Calu3 (cell line): ENCODE results near the gene IVNS1ABP. TPM values are rescaled to one million over a fixed set of nuclear protein-coding genes. Genes with fewer than 3 reads are reported as not detected.
"Not testable (repeated sequence)": the region's sequence is repeated elsewhere in the genome, so short reads cannot be mapped to it uniquely, and the experiment has no call there.

ENCODE experiments used
- Bru-seq: library from RNA; stranded (reverse); fragments of 400-500 nt; gene quantifications from one replicate; lab custom pipeline; 2021; lab: Mats Ljungman, UMichigan
- BruChase-seq, 2 experiments: library from RNA; stranded (reverse); fragments of 400-500 nt; gene quantifications; one replicate each; lab custom pipeline; 2021; lab: Mats Ljungman, UMichigan
- BruUV-seq: library from RNA; stranded (reverse); fragments of 400-500 nt; replicated peaks from 2 replicates; lab custom pipeline; 2021; lab: Mats Ljungman, UMichigan
- CTCF ChIA-PET: fragments of 300-600 bp; sonication (Branson Sonifier 250); formaldehyde crosslinking; loops from one replicate; lab custom pipeline; 2022; ENCODE audit warnings: antibody characterized with exemption; lab: Charles Lee
- DNase-seq: peaks from one replicate; pipeline ENCODE4 v3.0.0; 2022
- H3K27ac Mint-ChIP-seq: one replicate; pipeline ENCODE4 v1.8.0; 2022; ENCODE audit warnings: mixed read lengths; ENCODE audit not compliant: unreplicated experiment
- H3K27me3 Mint-ChIP-seq: one replicate; pipeline ENCODE4 v1.8.0; 2022; ENCODE audit warnings: mixed read lengths; ENCODE audit not compliant: unreplicated experiment
- H3K36me3 Mint-ChIP-seq: one replicate; pipeline ENCODE4 v1.8.0; 2022; ENCODE audit warnings: mild to moderate bottlenecking, moderate library complexity, mixed read lengths; ENCODE audit not compliant: insufficient read depth, unreplicated experiment
- H3K4me1 Mint-ChIP-seq: one replicate; pipeline ENCODE4 v1.8.0; 2022; ENCODE audit warnings: mild to moderate bottlenecking, low read depth, mixed read lengths; ENCODE audit not compliant: unreplicated experiment
- H3K4me3 Mint-ChIP-seq: one replicate; pipeline ENCODE4 v1.8.0; 2022; ENCODE audit warnings: mild to moderate bottlenecking, low read depth, moderate library complexity, mixed read lengths; ENCODE audit not compliant: unreplicated experiment
- H3K9me3 Mint-ChIP-seq: one replicate; pipeline ENCODE4 v1.8.0; 2022; ENCODE audit warnings: low read depth, mixed read lengths; ENCODE audit not compliant: unreplicated experiment
- CTCF ChIP-seq: fragments of 200-600 bp; IDR thresholded peaks from one replicate; pipeline ENCODE4 v1.8.0; 2022; ENCODE audit warnings: antibody characterized with exemption; ENCODE audit not compliant: unreplicated experiment
- intact Hi-C: fragments of 100-400 bp; cut with micrococcal nuclease; formaldehyde crosslinking; loops from one replicate; pipeline ENCODE4 v1.10.0; 2022; ENCODE audit not compliant: unreplicated experiment
- long read RNA-seq: library from polyadenylated mRNA; stranded (forward); transcript quantifications from one replicate; pipeline ENCODE4 v2.0.0, GENCODE V29; 2022
- total RNA-seq: library from RNA; stranded (reverse); gene quantifications from 2 replicates; pipeline ENCODE4 v1.2.3, GENCODE V29; 2022

IVNS1ABP gene
- total RNA-seq (121 and 135 TPM in 2 replicates), Bru-seq, nascent RNA (percentile 99 among the genes with signal in this experiment), BruChase-seq, experiment 1, labeled RNA remaining after a 6-hour chase (percentile 97 among the genes with signal in this experiment), BruChase-seq, experiment 2, labeled RNA remaining after a 2-hour chase (percentile 99 among the genes with signal in this experiment)
- long read RNA-seq, full-length matches to known transcripts: 93 of 121 reads
- long read RNA-seq, partial matches to known transcripts: 15 of 121 reads
- long read RNA-seq, other reads (novel, unspliced or antisense): 13 of 121 reads

DNA sequence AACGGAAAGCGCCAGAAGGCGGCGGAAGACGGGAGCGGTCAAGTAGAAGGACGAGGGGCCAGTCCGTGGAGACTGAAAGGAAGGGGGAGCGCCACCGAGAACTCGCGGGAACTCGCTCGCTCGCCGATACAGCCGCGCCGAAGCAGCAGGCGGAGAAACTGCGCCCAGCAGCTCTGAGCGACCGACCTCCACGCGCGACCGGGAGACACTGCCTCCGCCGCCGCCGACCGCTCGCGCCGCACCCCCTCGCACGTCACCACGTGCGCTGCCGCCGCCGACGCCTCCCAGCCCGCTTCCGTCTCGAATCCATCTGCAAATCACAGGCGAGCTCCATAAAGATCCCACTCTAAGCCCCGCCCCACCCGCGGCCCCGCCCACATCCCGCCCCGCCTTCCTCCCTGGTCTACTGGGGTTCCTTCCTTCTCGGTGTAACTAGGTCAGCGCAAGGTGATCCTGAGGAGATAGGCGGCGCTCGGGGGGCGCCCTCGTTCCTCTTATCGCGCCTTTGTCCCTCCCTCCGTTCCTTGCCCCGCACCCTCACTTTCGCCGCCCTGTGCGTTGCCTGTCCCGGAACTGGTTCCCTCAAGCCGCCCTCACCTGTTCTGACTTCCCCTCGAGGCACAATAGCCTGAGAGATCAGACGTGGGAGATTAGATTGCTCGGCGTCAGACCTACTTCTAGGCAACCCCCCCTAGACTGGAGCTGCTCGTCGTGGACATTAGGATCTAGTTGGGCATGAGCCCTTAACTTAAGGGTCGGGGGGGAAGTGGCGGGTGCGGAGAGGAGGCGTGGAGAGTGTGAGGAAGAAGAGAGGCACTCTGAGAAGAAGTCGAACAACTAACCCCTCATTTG, at the start of gene IVNS1ABP:
Gene IVNS1ABP (minus strand): TSS at position 210 of the 852 bp plus-strand sequence. CDS start 7,750 bp downstream, outside the sequence.
- Mint-ChIP-seq H3K36me3 (peaks cover 45% of the 10 kb centered on the region), H3K27me3 (no peaks in the 10 kb centered on the region), H3K27ac (peak within 1 kb of the TSS; percentile 92), H3K4me3 (peak within 1 kb of the TSS; percentile 99), H3K4me1 (peaks cover 43% of the 10 kb centered on the region), H3K9me3 (peaks cover 2% of the 10 kb centered on the region)
- intact Hi-C loops: loop anchor here (2.0 to 10.0 kb wide), 6 partner anchors 94 to 898 kb away; no protein-coding TSS in a partner anchor
- CTCF ChIA-PET: interaction anchor here (0.6 to 4.7 kb wide), 18 partner anchors 16 to 363 kb away, joined by 3 to 51 read pairs (median 6); partner anchors contain the start of genes SWT1 and TRMT1L
- no TSS peak for BruUV-seq
- no peak for TF ChIP-seq CTCF
- DNase-seq: peak; percentile 97

DNA sequence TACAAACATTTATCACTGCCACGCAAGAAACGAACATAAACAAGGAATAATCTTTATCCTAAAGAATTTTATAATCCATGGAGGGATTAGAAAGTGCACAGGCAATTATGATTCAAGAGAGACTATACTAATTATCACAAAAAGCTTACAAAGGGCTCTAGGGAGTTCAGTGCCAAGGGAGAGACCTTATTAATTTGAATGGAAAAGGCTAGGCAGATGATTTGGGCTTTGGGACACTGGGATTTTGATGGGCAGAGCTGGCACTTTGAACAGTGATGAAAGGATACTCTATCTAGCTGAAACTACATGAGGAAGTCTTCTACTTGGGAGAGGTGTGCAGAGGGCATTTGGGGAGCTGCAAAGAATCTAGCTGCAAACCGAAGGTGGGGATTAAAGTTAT, 48.9 kb upstream of the IVNS1ABP start:
- Mint-ChIP-seq H3K27ac (peak overlapping the region; percentile 37), H3K27me3 (no peaks in the 10 kb centered on the region), H3K4me1 (peaks cover 34% of the 10 kb centered on the region), H3K36me3 (peaks cover 5% of the 10 kb centered on the region), H3K9me3 (peaks cover 3% of the 10 kb centered on the region), H3K4me3 (peak overlapping the region; percentile 32)
- CTCF ChIA-PET: interaction anchor here (0.5 to 1.2 kb wide), 8 partner anchors 16 to 230 kb away, joined by 3 to 7 read pairs (median 4); partner anchors contain the start of gene IVNS1ABP
- BruUV-seq: no TSS peak
- intact Hi-C loops: loop anchor here (5.0 kb wide), 1 partner anchor 76 kb away; no protein-coding TSS in a partner anchor
- no peak for TF ChIP-seq CTCF
- no peak for DNase-seq

DNA sequence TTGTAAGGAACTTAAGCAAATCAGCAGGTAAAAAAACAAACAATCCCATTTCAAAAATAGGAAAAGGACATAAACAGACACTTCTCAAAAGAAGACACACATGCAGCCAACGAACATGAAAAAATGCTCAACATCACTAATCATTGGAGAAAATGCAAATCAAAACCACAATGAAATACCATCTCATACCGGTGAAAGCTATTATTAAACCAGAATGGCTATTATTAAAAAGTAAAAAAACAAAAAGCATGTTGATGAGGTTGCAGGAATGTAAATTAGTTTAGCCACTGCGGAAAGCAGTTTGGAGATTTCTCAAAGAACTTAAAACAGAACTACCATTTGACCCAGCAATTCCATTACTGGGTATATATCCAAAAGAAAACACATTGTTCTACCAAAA, 47.5 kb upstream of the IVNS1ABP start:
- H3K27ac Mint-ChIP-seq, CTCF ChIA-PET, intact Hi-C loops, H3K36me3 Mint-ChIP-seq, H3K9me3 Mint-ChIP-seq, H3K27me3 Mint-ChIP-seq, DNase-seq, H3K4me3 Mint-ChIP-seq, BruUV-seq: not testable (repeated sequence)
- peaks cover 34% of the 10 kb centered on the region for H3K4me1 Mint-ChIP-seq

DNA sequence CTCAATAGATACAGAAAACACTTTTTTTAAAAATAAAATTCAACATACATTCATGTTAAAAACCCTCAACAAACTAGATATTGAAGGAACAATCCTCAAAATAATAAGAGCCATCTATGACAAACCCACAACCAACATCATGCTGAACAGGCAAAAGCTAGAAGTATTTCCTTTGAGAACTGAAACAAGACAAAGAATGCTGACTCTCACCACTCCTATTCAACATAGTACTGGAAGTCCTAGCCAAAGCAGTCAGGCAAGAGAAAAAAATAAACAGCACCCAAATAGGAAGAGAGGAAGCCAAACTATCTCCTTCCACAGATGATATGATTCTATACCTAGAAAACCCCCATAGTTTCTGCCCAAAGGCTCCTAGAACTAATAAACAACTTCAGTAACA, 46.2 kb upstream of the IVNS1ABP start:
- Mint-ChIP-seq H3K9me3 (peaks cover 5% of the 10 kb centered on the region), H3K36me3 (peaks cover 5% of the 10 kb centered on the region), H3K27ac (no peak overlapping the region), H3K4me1 (peaks cover 25% of the 10 kb centered on the region), H3K27me3 (no peaks in the 10 kb centered on the region), H3K4me3 (no peak overlapping the region)
- no peak for DNase-seq
- TF ChIP-seq CTCF: no peak
- CTCF ChIA-PET: no interaction called here
- BruUV-seq: no TSS peak
- intact Hi-C loops: no loop called here
